ENCODE measurements around the gene KIFC3. TPM values are rescaled to one million over a fixed set of nuclear protein-coding genes. Genes with fewer than 3 reads are reported as not detected.

Gene KIFC3
- total RNA-seq, 1 experiment from 2014 or later, result 32.6 TPM

DNA sequence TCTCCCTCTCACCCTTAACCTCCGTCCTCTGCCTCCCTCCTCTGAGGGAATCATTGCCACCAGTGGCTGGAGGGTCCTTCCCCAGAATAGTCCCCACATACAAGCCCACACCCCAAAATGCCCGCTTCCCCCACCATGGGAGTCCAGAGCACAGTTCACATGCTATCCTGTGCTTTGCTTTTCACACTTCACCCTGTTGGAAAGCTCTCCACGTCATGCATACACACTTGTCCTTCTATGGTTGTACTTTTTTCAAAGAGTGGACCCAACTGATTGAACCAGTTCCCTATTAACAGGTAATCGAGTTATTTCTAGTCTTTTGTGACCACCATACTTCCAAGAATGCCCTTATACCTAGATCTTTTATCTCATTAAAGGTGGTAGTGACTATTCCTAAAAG lies 23.8 kb upstream of the KIFC3 start:
- Histone ChIP-seq H3F3A (ENCODE audit: low read length, unreplicated experiment) (no peaks in the 10 kb centered on the region), H3K9ac (ENCODE audit: low read length) (no peak overlapping the region), H3K4me1 (ENCODE audit: insufficient read depth, low read length) (peaks cover 4% of the 10 kb centered on the region; the same call in 1 of the 2 replicates), H3K36me3 (ENCODE audit: low read depth, low read length) (no peaks in the 10 kb centered on the region), H4K20me1 (ENCODE audit: low read length) (no peaks in the 10 kb centered on the region), H3K79me2 (ENCODE audit: low read length) (no peaks in the 10 kb centered on the region), H3K27ac (ENCODE audit: low read length) (no peak overlapping the region), H3K9me3 (ENCODE audit: low read length) (no peaks in the 10 kb centered on the region), H3K4me3 (ENCODE audit: low read length) (no peak overlapping the region), H3K27me3 (ENCODE audit: low read length) (no peaks in the 10 kb centered on the region), H3K9me2 (replicated peaks; ENCODE audit: low read length) (no peaks in the 10 kb centered on the region), H3K4me2 (ENCODE audit: low read length) (no peak overlapping the region), H2AFZ (ENCODE audit: low read length) (no peak overlapping the region)
- TF ChIP-seq, protein P1, sequence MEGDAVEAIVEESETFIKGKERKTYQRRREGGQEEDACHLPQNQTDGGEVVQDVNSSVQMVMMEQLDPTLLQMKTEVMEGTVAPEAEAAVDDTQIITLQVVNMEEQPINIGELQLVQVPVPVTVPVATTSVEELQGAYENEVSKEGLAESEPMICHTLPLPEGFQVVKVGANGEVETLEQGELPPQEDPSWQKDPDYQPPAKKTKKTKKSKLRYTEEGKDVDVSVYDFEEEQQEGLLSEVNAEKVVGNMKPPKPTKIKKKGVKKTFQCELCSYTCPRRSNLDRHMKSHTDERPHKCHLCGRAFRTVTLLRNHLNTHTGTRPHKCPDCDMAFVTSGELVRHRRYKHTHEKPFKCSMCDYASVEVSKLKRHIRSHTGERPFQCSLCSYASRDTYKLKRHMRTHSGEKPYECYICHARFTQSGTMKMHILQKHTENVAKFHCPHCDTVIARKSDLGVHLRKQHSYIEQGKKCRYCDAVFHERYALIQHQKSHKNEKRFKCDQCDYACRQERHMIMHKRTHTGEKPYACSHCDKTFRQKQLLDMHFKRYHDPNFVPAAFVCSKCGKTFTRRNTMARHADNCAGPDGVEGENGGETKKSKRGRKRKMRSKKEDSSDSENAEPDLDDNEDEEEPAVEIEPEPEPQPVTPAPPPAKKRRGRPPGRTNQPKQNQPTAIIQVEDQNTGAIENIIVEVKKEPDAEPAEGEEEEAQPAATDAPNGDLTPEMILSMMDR (conservative IDR thresholded peaks at IDR 0.05; ENCODE audit: low read depth, low read length), result no peak
- TF ChIP-seq EZH2 (IDR thresholded peaks at IDR 0.05; ENCODE audit: low read length, unreplicated experiment), result no peak
- intact Hi-C loops (cut with micrococcal nuclease), result no loop called here
- BruUV-seq (replicated peaks), result no TSS peak
- DNase-seq, result no peak
- ChIA-PET CTCF (no interaction called here), POLR2A (ENCODE audit: unreplicated experiment) (no interaction called here)
- ATAC-seq, result no peak

- BruUV-seq (replicated peaks), result no TSS peak
- no peak overlapping the region for H3K27ac ChIP-seq (ENCODE audit: low read length)
- no peak for ATAC-seq
- no peak overlapping the region for H2AFZ ChIP-seq (ENCODE audit: low read length)
- H3K9ac ChIP-seq (ENCODE audit: low read length), result no peak overlapping the region
- no peak overlapping the region for H3K4me2 ChIP-seq (ENCODE audit: low read length)
- POLR2A ChIA-PET (ENCODE audit: unreplicated experiment), result no interaction called here
- no peak overlapping the region for H3K4me3 ChIP-seq (ENCODE audit: low read length)
- H3K36me3 ChIP-seq (ENCODE audit: low read depth, low read length), result no peaks in the 10 kb centered on the region
- H3F3A ChIP-seq (ENCODE audit: low read length, unreplicated experiment), result no peaks in the 10 kb centered on the region
- H4K20me1 ChIP-seq (ENCODE audit: low read length), result no peaks in the 10 kb centered on the region
- H3K4me1 ChIP-seq (ENCODE audit: insufficient read depth, low read length), result peaks cover 4% of the 10 kb centered on the region; the same call in 1 of the 2 replicates
- CTCF ChIA-PET, result no interaction called here
- no peaks in the 10 kb centered on the region for H3K27me3 ChIP-seq (ENCODE audit: low read length)
- DNase-seq, result no peak
- H3K9me2 ChIP-seq (replicated peaks; ENCODE audit: low read length), result no peaks in the 10 kb centered on the region
- no peaks in the 10 kb centered on the region for H3K9me3 ChIP-seq (ENCODE audit: low read length)
- no peak for TF ChIP-seq EZH2phosphoT487 (IDR thresholded peaks at IDR 0.05; ENCODE audit: borderline replicate concordance, low read length)
- TF ChIP-seq, protein P1 (conservative IDR thresholded peaks at IDR 0.05; ENCODE audit: low read depth, low read length), result no peak
- no peak for TF ChIP-seq EZH2 (IDR thresholded peaks at IDR 0.05; ENCODE audit: low read length, unreplicated experiment)
- H3K79me2 ChIP-seq (ENCODE audit: low read length), result no peaks in the 10 kb centered on the region
- intact Hi-C loops (cut with micrococcal nuclease), result no loop called here
Measured at GRCh38 chr16:57825298-57826044, 23.2 kb upstream of the KIFC3 start.

GRCh38 chr16:57824888-57825287 lies 22.6 kb upstream of the KIFC3 start:
- intact Hi-C loops (cut with micrococcal nuclease), result no loop called here
- H3K4me1 ChIP-seq (ENCODE audit: insufficient read depth, low read length), result peaks cover 4% of the 10 kb centered on the region; the same call in 1 of the 2 replicates
- ATAC-seq, result peak; percentile 59
- no peak overlapping the region for H3K4me3 ChIP-seq (ENCODE audit: low read length)
- H3K27ac ChIP-seq (ENCODE audit: low read length), result no peak overlapping the region
- H4K20me1 ChIP-seq (ENCODE audit: low read length), result no peaks in the 10 kb centered on the region
- H3K27me3 ChIP-seq (ENCODE audit: low read length), result no peaks in the 10 kb centered on the region
- H3K9ac ChIP-seq (ENCODE audit: low read length), result no peak overlapping the region
- H3K4me2 ChIP-seq (ENCODE audit: low read length), result no peak overlapping the region
- TF ChIP-seq, protein P1 (conservative IDR thresholded peaks at IDR 0.05; ENCODE audit: low read depth, low read length), result no peak
- TF ChIP-seq EZH2phosphoT487 (IDR thresholded peaks at IDR 0.05; ENCODE audit: borderline replicate concordance, low read length), result no peak
- TF ChIP-seq EZH2 (IDR thresholded peaks at IDR 0.05; ENCODE audit: low read length, unreplicated experiment), result no peak
- no peaks in the 10 kb centered on the region for H3K79me2 ChIP-seq (ENCODE audit: low read length)
- DNase-seq, result peak; percentile 65
- no peaks in the 10 kb centered on the region for H3K36me3 ChIP-seq (ENCODE audit: low read depth, low read length)
- H3F3A ChIP-seq (ENCODE audit: low read length, unreplicated experiment), result no peaks in the 10 kb centered on the region
- H3K9me2 ChIP-seq (replicated peaks; ENCODE audit: low read length), result no peaks in the 10 kb centered on the region
- H2AFZ ChIP-seq (ENCODE audit: low read length), result no peak overlapping the region
- no TSS peak for BruUV-seq (replicated peaks)
- H3K9me3 ChIP-seq (ENCODE audit: low read length), result no peaks in the 10 kb centered on the region
- ChIA-PET CTCF (no interaction called here), POLR2A (ENCODE audit: unreplicated experiment) (no interaction called here)

Data from PC-3 (cell line).